Measurements from ENCODE around the gene TRIM47.

Gene TRIM47

GRCh38 chr17:75899767-75900468 is 21.5 kb upstream of the TRIM47 start:
- Histone ChIP-seq H3K27me3 (ENCODE audit: insufficient read depth, low read length) (no peaks in the 10 kb centered on the region), H2AFZ (ENCODE audit: low read length) (no peak overlapping the region), H4K20me1 (ENCODE audit: insufficient read depth, low read length) (no peaks in the 10 kb centered on the region), H3K36me3 (ENCODE audit: insufficient read depth, low read length) (peaks cover 42% of the 10 kb centered on the region), H3F3A (ENCODE audit: insufficient read depth, low read length) (0 out of 2 replicates have a peak, but pooled peaks cover 4% of the 10 kb centered on the region), H3K4me3 (ENCODE audit: low read depth, low read length, poor library complexity, severe bottlenecking) (no peak overlapping the region), H3K4me2 (ENCODE audit: low read length) (no peak overlapping the region), H3K79me2 (ENCODE audit: insufficient read depth, low read length) (peaks cover 5% of the 10 kb centered on the region; the same call in 1 of the 2 replicates), H3K9me3 (ENCODE audit: low read length) (no peaks in the 10 kb centered on the region), H3K4me1 (ENCODE audit: insufficient read depth, low read length, severe bottlenecking) (peaks cover 36% of the 10 kb centered on the region), H3K9ac (ENCODE audit: low read length) (no peak overlapping the region), H3K27ac (ENCODE audit: low read depth, low read length, poor library complexity, severe bottlenecking) (no peak overlapping the region), H3K9me2 (ENCODE audit: low read depth, low read length) (no peaks in the 10 kb centered on the region)
- TF ChIP-seq CTCF (IDR thresholded peaks at IDR 0.05; ENCODE audit: low read length) (no peak), EZH2 (IDR thresholded peaks at IDR 0.05; ENCODE audit: borderline replicate concordance, low read length) (no peak)

- no peaks in the 10 kb centered on the region for H3K9me3 ChIP-seq (ENCODE audit: low read length)
- no peak for TF ChIP-seq EZH2 (IDR thresholded peaks at IDR 0.05; ENCODE audit: borderline replicate concordance, low read length)
- no peak for TF ChIP-seq CTCF (IDR thresholded peaks at IDR 0.05; ENCODE audit: low read length)
- H4K20me1 ChIP-seq (ENCODE audit: insufficient read depth, low read length) = no peaks in the 10 kb centered on the region
- no peak overlapping the region for H3K4me3 ChIP-seq (ENCODE audit: low read depth, low read length, poor library complexity, severe bottlenecking)
- H2AFZ ChIP-seq (ENCODE audit: low read length) = no peak overlapping the region
- peaks cover 5% of the 10 kb centered on the region; the same call in 1 of the 2 replicates for H3K79me2 ChIP-seq (ENCODE audit: insufficient read depth, low read length)
- H3K4me1 ChIP-seq (ENCODE audit: insufficient read depth, low read length, severe bottlenecking) = peaks cover 38% of the 10 kb centered on the region
- H3F3A ChIP-seq (ENCODE audit: insufficient read depth, low read length) = 0 out of 2 replicates have a peak, but pooled peaks cover 4% of the 10 kb centered on the region
- H3K27ac ChIP-seq (ENCODE audit: low read depth, low read length, poor library complexity, severe bottlenecking) = no peak overlapping the region
- peaks cover 42% of the 10 kb centered on the region for H3K36me3 ChIP-seq (ENCODE audit: insufficient read depth, low read length)
- H3K9ac ChIP-seq (ENCODE audit: low read length) = no peak overlapping the region
- H3K27me3 ChIP-seq (ENCODE audit: insufficient read depth, low read length) = no peaks in the 10 kb centered on the region
- no peaks in the 10 kb centered on the region for H3K9me2 ChIP-seq (ENCODE audit: low read depth, low read length)
- H3K4me2 ChIP-seq (ENCODE audit: low read length) = no peak overlapping the region
These were observed 21.0 kb upstream of the TRIM47 start for GRCh38 chr17:75899353-75899752.

GRCh38 chr17:75898791-75899190 is 20.4 kb upstream of the TRIM47 start:
- Histone ChIP-seq H3K9ac (ENCODE audit: low read length) (no peak overlapping the region), H3K4me3 (ENCODE audit: low read depth, low read length, poor library complexity, severe bottlenecking) (no peak overlapping the region), H3K9me3 (ENCODE audit: low read length) (no peaks in the 10 kb centered on the region), H3K79me2 (ENCODE audit: insufficient read depth, low read length) (no peaks in the 10 kb centered on the region), H3K27ac (ENCODE audit: low read depth, low read length, poor library complexity, severe bottlenecking) (no peak overlapping the region), H3F3A (ENCODE audit: insufficient read depth, low read length) (0 out of 2 replicates have a peak, but pooled peaks cover 4% of the 10 kb centered on the region), H3K4me1 (ENCODE audit: insufficient read depth, low read length, severe bottlenecking) (peaks cover 33% of the 10 kb centered on the region), H3K36me3 (ENCODE audit: insufficient read depth, low read length) (peaks cover 42% of the 10 kb centered on the region), H3K27me3 (ENCODE audit: insufficient read depth, low read length) (no peaks in the 10 kb centered on the region), H4K20me1 (ENCODE audit: insufficient read depth, low read length) (no peaks in the 10 kb centered on the region), H3K9me2 (ENCODE audit: low read depth, low read length) (no peaks in the 10 kb centered on the region), H3K4me2 (ENCODE audit: low read length) (no peak overlapping the region), H2AFZ (ENCODE audit: low read length) (no peak overlapping the region)
- no peak for TF ChIP-seq EZH2 (IDR thresholded peaks at IDR 0.05; ENCODE audit: borderline replicate concordance, low read length)
- TF ChIP-seq CTCF (IDR thresholded peaks at IDR 0.05; ENCODE audit: low read length) = no peak
